A549 treated with AZD9567 at 1 μM for 4 hours (cell line): ENCODE measurements around the gene KHNYN. TPM values are rescaled to one million over a fixed set of nuclear protein-coding genes. Genes with fewer than 3 reads are reported as not detected.

Experiments
- total RNA-seq: library from RNA; stranded (reverse); fragments of 200-300 nt; extraction: Qiagen RNA extraction; gene quantifications from 5 replicates; pipeline ENCODE4 v1.2.3, GENCODE V29; 2022; ENCODE audit not compliant: insufficient read depth

Gene KHNYN
- 22.1 to 29.0 TPM (median 27.5 TPM) in 5 replicates for total RNA-seq

DNA sequence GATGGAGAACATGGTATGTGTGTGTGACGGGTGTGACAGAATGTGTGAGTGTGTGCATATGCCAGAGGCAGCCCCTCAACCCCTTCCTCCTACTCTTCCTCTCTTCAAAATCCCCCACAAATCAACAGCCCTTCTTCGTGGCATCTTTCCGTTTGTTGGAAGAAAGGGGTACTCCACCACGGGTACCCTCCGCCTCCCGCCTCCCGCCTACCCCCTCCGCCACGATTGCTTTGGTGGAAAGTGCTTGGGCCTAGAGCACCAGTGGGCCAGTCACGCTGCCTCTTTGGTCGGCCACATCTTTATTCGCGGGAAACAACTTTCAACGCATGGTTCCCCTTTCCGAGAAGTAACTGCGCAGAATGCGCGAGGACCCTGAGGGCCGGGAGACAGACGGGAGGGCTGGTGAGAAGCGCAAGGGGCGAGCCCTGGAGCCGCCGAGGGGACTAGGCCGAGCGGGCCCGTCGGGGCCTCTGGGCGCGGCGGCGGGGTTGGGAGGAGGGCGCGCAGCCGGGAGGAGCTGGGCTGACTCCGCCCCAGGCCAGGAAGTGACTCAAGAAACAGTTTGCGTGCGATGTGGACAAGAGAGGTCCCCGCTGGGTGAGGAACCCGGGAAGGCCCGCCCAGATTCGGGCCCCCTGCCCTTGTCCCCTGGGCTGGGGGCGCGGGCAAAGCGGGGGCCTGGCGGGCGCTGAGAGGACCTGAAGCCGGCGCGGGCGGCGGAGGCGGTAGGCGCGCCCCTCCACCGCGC, at the start of gene KHNYN, which contains the start of gene CBLN3:
Gene KHNYN (plus strand): TSS at position 560 of the 748 bp plus-strand sequence. CDS start 777 bp downstream, outside the sequence.
Gene CBLN3 (minus strand): TSS at position 274 of the 748 bp plus-strand sequence. CDS start 614 bp downstream, outside the sequence.

DNA sequence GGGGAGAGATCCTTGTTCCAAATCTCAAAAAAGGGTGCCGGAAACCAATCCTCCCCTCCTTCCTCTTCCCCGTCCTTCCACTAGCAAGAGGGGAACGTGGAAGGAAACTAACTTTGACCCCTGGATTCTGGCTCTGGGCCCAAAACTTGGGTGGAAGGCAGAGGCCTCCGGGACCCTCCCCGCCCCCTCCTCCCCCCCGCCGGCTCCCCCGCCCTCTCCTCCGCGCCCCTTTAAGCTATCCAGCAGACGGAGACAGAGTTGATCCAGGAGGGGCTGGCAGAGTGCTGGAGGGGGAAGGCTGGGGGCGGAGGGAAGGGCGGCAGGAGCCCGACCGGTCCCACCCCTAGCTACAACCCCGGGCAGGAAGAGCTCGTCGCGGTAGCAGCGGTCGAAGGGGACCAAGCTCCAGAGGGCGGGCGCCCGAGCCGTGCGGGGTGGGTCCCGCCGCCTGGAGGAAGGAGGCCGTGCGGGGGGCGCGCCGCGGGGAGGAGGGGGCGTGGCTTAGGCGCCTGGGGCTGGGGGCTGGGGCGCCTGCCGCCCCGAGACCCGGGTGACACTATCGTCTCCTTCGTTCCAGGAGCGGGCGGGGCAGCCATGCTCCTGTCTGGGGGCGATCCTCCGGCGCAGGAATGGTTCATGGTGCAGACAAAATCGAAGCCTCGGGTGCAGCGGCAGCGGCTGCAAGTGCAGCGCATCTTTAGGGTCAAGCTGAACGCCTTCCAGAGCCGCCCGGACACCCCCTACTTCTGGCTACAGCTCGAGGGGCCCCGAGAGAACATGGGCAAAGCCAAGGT, 30.9 kb upstream of the KHNYN start, which contains the start of gene NYNRIN:
Gene NYNRIN (plus strand): TSS at position 351 of the 794 bp plus-strand sequence. CDS start 244 bp downstream, at position 595.

DNA sequence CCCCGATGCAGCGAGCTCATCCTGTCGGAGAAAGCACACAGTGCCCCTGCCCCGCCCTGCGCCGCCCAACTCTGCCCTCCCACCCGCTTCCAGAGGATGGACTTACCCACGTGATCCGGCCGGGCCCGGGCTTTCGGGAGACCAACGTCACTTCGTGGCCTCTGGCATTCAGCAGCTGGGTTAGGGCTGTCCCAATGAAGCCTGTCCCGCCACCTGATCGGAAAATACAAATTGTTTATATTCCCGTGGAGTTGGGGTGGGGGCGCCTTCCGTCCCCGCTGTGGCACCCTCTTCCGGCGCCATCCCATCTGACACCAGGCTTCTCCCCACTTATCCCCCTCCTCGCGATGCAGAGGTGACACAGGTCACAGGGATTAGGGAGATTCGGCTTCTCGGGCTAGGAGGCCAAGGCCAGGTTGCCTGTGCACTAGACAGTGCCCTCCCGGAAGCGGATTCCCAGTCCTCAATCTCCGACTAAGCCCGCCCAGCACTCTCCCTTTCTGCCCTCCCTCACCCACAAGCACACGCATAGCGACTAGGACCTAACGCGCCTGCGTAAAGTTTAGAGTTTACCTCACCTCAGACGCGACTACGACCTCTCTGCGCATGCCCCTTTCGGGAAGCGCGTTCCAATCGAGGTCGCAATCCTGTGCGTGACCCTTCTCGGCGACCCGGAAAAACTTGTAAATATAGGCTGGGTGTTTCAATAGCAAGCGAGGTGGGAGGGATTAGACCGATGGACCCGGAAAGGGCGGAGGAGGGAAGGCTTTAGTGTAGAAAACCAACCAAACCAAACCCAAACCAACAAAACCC, 12.7 kb downstream of the KHNYN start, which contains the start of gene SDR39U1:
Gene SDR39U1 (minus strand): TSS at position 537 of the 813 bp plus-strand sequence. CDS start 7 bp downstream, at position 530.

Other genes with a start within 250 kb of the KHNYN start
- gene IPO4, start 241.1 kb upstream of the KHNYN start, total RNA-seq: 73.9 to 90.6 TPM (median 84.9 TPM) in 5 replicates
- gene TM9SF1, start 234.5 kb upstream of the KHNYN start, total RNA-seq: 56.1 to 71.9 TPM (median 59.3 TPM) in 5 replicates
- gene TSSK4, start 224.3 kb upstream of the KHNYN start, total RNA-seq: not detected in 5 replicates
- gene CHMP4A, start 216.5 kb upstream of the KHNYN start, total RNA-seq: 77.6 to 89.1 TPM (median 81.5 TPM) in 5 replicates
- gene MDP1, start 213.9 kb upstream of the KHNYN start, total RNA-seq: 20.7 to 31.9 TPM (median 29.7 TPM) in 5 replicates
- 348 to 468 TPM (median 465 TPM) in 5 replicates for gene NEDD8, start 197.6 kb upstream of the KHNYN start, total RNA-seq
- gene GMPR2, start 197.0 kb upstream of the KHNYN start, total RNA-seq: 53.0 to 75.8 TPM (median 56.4 TPM) in 5 replicates
- 32.1 to 39.8 TPM (median 39.2 TPM) in 5 replicates for gene TINF2, start 187.3 kb upstream of the KHNYN start, total RNA-seq
- gene TGM1, start 166.8 kb upstream of the KHNYN start, total RNA-seq: 0.66 to 1.5 TPM (median 1.0 TPM) in 4 of 5 replicates, not detected in the other
- gene RABGGTA, start 158.4 kb upstream of the KHNYN start, total RNA-seq: 15.3 to 23.4 TPM (median 16.9 TPM) in 5 replicates
- gene DHRS1, start 130.2 kb upstream of the KHNYN start, total RNA-seq: 9.7 to 13.7 TPM (median 12.1 TPM) in 5 replicates
- 14.4 to 18.4 TPM (median 16.9 TPM) in 5 replicates for gene NOP9, start 130.1 kb upstream of the KHNYN start, total RNA-seq
- gene CIDEB, start 122.0 kb upstream of the KHNYN start, total RNA-seq: 0.09 to 0.51 TPM (median 0.32 TPM) in 4 of 5 replicates, not detected in the other
- gene LTB4R2, start 119.8 kb upstream of the KHNYN start, total RNA-seq: 5.2 to 8.2 TPM (median 6.0 TPM) in 4 of 5 replicates, not detected in the other
- 5.7 to 9.1 TPM (median 7.6 TPM) in 5 replicates for gene LTB4R, start 118.5 kb upstream of the KHNYN start, total RNA-seq
- gene ADCY4, start 94.9 kb upstream of the KHNYN start, total RNA-seq: not detected in 5 replicates
- gene RIPK3, start 90.0 kb upstream of the KHNYN start, total RNA-seq: not detected in 5 replicates
- gene NFATC4, start 61.8 kb upstream of the KHNYN start, total RNA-seq: 0.05 to 0.45 TPM (median 0.20 TPM) in 4 of 5 replicates, not detected in the other
- gene NYNRIN, start 31.0 kb upstream of the KHNYN start, total RNA-seq: 0.15 to 0.26 TPM (median 0.16 TPM) in 4 of 5 replicates, not detected in the other
- 1.0 to 3.9 TPM (median 1.3 TPM) in 5 replicates for gene CBLN3, start 286 bp upstream of the KHNYN start, total RNA-seq
- gene SDR39U1, start 12.8 kb downstream of the KHNYN start, total RNA-seq: 42.3 to 51.1 TPM (median 50.2 TPM) in 5 replicates
- not detected in 5 replicates for gene CMA1, start 78.3 kb downstream of the KHNYN start, total RNA-seq
- gene CTSG, start 146.3 kb downstream of the KHNYN start, total RNA-seq: not detected in 5 replicates
- not detected in 5 replicates for gene GZMH, start 179.7 kb downstream of the KHNYN start, total RNA-seq
- not detected in 5 replicates for gene GZMB, start 204.2 kb downstream of the KHNYN start, total RNA-seq